Eye (tissue), 1 donor: ENCODE data around the gene NR2C2.

Source experiments
- DNase-seq: peaks from one replicate; pipeline ENCODE4 v3.0.0-alpha.2; 2015

The NR2C2 gene

DNA sequence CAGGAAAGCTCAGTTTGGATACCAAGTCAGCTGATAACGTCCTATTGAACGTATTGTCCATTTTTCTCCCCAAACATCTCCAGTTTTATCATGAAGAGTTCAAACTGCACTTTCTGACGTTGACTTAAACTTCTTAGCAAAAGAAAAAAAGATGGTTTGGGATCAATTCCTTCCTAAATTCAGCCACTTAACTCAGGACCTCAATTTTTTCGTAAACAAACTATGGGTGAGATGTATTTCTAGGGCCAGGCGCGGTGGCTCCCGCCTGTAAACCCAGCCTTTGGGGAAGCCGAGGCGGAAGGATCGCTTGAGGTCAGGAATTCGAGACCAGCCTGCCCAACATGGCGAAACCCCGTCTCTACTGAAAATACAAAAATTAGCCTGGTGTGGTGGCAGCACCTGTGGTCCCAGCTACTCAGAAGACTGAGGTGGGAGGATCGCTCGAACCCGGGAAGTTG is 118.2 kb downstream of the NR2C2 start:
- DNase-seq, result no peak

GRCh38 chr3:15066467-15066866 is 119.1 kb downstream of the NR2C2 start:
- no peak for DNase-seq

- DNase-seq, result no peak
These were observed 122.1 kb downstream of the NR2C2 start for GRCh38 chr3:15069441-15069840.

GRCh38 chr3:15071699-15072098 is 124.3 kb downstream of the NR2C2 start:
- DNase-seq, result no peak

- no peak for DNase-seq
These were observed 127.1 kb downstream of the NR2C2 start for GRCh38 chr3:15074500-15074899.

DNA sequence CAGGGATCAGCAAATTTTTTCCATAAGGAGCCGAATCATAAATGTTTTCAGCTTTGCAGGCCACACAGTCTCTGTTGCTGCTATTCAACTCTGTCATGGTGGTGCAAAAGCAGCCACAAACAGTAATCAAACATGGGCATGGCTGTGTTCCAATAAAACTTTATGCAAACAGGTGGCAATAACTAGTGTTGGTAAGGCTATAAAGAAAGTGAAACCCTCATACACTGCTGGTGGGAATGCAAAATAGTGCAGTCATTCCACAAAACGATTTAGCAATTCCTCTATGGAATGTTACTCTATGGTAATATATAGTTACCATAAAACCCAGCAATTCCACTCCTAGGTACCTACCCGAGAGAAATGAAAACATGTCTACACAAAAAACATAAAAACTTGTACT is 131.7 kb downstream of the NR2C2 start:
- DNase-seq, result no peak

GRCh38 chr3:15081960-15082664 is 134.7 kb downstream of the NR2C2 start:
- DNase-seq, result no peak

DNA sequence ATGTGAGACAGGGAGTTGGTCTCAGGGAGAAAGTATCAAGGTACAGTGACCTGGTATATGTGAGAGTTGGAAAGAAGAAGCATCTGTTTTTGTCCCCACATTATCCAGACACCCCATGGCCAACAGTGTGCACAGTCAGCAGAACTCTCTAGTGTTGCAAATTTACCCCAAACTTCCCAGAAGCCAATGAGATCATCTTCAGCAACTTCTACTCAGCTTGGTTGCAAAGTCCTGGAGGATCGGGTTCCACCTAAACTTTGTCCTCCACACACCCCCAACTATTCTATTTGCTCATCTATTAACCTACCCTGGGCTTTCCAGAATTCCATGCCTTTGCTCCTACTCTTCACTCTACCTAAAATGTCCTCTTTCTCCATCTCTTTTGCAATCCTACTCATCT is 135.9 kb downstream of the NR2C2 start:
- no peak for DNase-seq

DNA sequence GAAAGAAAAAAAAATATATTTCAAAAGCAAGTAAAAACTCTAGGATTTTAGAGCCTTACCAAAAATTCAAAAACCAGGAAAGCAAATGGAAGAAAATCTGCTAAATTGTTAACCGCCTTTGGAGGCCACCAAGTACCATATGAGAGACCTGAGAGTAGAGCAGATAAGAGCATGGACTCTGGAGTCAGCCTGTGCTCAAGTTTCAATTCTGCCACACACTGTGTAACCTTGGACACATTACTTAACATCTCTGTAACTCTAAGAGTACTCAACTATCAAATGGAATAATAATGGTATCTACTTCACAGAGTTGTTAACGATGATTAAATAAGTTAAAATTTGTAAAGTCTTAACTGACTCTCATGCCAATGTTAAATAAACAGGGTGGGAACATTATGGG is 138.9 kb downstream of the NR2C2 start:
- no peak for DNase-seq

DNA sequence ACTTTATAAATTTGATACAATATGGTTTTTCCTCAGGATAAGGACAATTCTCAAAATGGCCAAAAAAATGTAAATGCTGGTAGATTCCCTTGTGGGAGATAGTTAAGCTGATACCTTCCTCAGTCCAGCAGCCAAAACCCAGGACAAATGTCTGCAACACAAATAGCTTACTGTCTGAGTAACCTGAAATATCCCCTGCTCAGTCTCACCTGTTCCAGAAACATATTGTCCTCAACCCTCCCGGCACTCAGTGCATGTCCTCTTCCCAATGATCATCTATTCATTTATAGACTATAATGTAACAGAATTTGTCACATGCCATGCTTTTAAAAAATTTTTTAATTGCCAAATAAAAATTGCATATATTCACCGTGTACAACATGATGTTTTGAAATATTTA is 139.3 kb downstream of the NR2C2 start:
- no peak for DNase-seq

- DNase-seq, result no peak
These were observed 141.8 kb downstream of the NR2C2 start for GRCh38 chr3:15089201-15089600.

DNA sequence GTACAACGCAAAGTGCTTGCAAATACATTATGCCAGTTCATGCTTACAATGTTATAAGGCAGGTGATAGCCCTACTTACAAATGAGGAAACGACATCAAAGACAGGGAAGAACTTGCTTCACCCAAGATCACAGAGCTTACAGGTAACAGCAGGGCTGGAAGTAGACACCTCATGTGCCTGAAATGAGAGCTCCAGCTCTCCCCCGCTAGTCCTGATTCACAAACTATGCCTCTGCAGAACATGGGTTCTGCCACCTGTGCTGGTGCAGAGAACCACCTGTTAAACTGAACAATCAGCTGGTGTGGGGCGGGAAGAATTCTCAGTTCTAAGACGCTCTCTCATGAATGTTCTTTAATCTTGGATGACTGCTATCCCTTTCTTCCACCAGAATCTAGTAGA is 144.2 kb downstream of the NR2C2 start:
- DNase-seq, result no peak

DNA sequence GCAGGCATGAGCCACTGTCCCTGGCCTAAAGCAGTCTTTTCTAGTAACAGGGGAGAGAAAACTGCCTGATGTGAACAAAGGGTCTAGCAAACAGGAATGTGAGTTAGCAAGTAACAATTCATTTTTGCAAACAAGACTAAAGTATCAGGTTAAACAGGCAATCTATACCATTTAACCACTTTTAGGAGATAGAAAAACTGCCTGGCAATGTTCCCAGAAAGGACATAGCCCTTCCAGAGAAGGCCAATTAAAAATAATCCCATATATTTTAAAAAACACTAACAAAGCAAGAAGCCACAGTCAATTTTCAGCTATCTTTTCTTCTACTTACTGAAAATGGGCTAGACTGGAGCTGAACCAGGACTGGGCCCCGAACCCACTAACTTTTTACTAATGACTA is 145.3 kb downstream of the NR2C2 start:
- DNase-seq, result no peak

DNA sequence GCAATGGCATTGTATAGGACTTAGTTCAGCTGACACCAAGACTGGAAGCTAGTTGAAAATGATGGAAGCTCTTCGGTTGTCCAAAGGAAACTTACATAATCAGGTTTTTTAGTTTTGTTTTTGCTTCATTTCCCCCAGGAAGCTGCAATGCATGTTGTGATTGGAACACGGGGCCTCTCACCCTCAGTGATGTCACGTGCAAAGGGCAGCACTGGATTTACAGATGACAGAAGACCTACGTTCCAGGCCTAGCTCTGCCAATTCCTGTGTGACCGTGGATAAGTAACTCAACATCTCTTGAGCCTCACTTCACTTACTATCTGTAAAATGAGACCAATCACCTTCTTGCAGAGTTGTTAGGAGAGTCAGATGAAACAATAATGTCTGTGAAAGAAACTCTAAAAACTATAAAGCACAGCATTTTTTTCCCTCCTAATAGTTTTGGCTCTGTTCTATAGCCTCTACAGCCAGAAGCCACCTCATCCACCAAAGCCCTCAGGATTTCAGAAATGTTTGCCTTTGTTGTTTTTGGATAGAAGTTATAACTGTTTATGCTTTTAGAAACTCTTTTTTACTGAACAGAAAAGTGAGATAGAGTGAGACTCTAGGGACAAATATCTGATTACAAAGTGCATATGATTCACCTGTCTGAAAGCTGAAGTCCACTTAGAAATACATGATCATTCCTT is 146.9 kb downstream of the NR2C2 start:
- DNase-seq, result no peak

GRCh38 chr3:15096046-15096445 is 148.7 kb downstream of the NR2C2 start:
- no peak for DNase-seq

DNA sequence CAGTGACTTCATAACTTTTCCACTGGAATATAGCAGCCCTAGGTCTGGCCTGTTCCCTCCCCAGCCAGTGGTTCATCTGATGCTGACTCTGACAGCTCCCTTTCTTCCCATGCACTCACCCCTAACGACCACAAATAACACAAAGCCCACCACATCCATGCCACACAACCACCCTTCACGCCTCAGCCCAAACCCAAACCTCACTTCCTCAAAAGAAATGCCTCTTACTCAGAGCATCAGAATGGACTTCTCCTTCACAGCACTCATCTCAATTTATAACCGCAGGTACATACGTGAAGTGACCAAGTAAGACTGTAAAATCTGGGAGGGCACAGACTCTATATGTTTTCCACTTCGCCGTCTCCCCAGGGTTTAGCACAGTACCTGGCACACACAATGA is 150.5 kb downstream of the NR2C2 start:
- DNase-seq, result peak; percentile 13
